ENCODE measurements around the gene ARL6IP4.
"Not testable (repeated sequence)": the region's sequence is repeated elsewhere in the genome, so short reads cannot be mapped to it uniquely, and the experiment has no call there.

Gene ARL6IP4

GRCh38 chr12:122980183-122981035 lies at the start of gene ARL6IP4:
ARL6IP4 (plus strand) TSS chr12:122980681; CDS start chr12:122981140, 459 bp downstream.
- DNase-seq, result peak; percentile 79

- no peak for DNase-seq
Measured at GRCh38 chr12:122932207-122932606, 48.3 kb upstream of the ARL6IP4 start.

- no peak for DNase-seq
Measured at GRCh38 chr12:122934722-122935121, 45.8 kb upstream of the ARL6IP4 start.

- no peak for DNase-seq
Measured at GRCh38 chr12:122935318-122935717, 45.2 kb upstream of the ARL6IP4 start.

GRCh38 chr12:122937622-122938091 lies 42.8 kb upstream of the ARL6IP4 start:
- DNase-seq, result no peak

- DNase-seq, result no peak
Measured at GRCh38 chr12:122939125-122939524, 41.4 kb upstream of the ARL6IP4 start.

- not testable (repeated sequence) for DNase-seq
Measured at GRCh38 chr12:122941351-122941750, 39.1 kb upstream of the ARL6IP4 start.

GRCh38 chr12:122942637-122943036 lies 37.8 kb upstream of the ARL6IP4 start:
- no peak for DNase-seq

- no peak for DNase-seq
Measured at GRCh38 chr12:122943196-122943595, 37.3 kb upstream of the ARL6IP4 start.

- no peak for DNase-seq
Measured at GRCh38 chr12:122944605-122945592, 35.6 kb upstream of the ARL6IP4 start.

GRCh38 chr12:122946690-122947341 lies 33.7 kb upstream of the ARL6IP4 start:
- peak; percentile 90 for DNase-seq

GRCh38 chr12:122947352-122947792 lies 33.1 kb upstream of the ARL6IP4 start:
- DNase-seq, result no peak

GRCh38 chr12:122948605-122949004 lies 31.9 kb upstream of the ARL6IP4 start:
- no peak for DNase-seq

- DNase-seq, result no peak
Measured at GRCh38 chr12:122949405-122949804, 31.1 kb upstream of the ARL6IP4 start.

GRCh38 chr12:122949816-122950675 lies 30.4 kb upstream of the ARL6IP4 start:
- no peak for DNase-seq

- DNase-seq, result no peak
Measured at GRCh38 chr12:122951406-122951805, 29.1 kb upstream of the ARL6IP4 start.

- DNase-seq, result peak; percentile 82
Measured at GRCh38 chr12:122951979-122952892, 28.2 kb upstream of the ARL6IP4 start.

- DNase-seq, result no peak
Measured at GRCh38 chr12:122955156-122955555, 25.3 kb upstream of the ARL6IP4 start.

- DNase-seq, result no peak
Measured at GRCh38 chr12:122956035-122956434, 24.4 kb upstream of the ARL6IP4 start.

- DNase-seq, result no peak
Measured at GRCh38 chr12:122958198-122958888, 22.1 kb upstream of the ARL6IP4 start.

Measured in stimulated activated CD8-positive, alpha-beta memory T cell treated with anti-CD3 and anti-CD28 coated beads, Interleukin-4, amount 100 ng/mL, for 48 hours (primary cell).